Erythroblast (primary cell): ENCODE results near the gene WDR7.

Experiments
- GATA1 ChIP-seq: IDR thresholded peaks from 2 replicates; pipeline ENCODE4 v1.6.1; 2011; ENCODE audit warnings: low read depth, mild to moderate bottlenecking, control low read depth, low read length, moderate library complexity
- POLR2A ChIP-seq: IDR thresholded peaks from 2 replicates; pipeline ENCODE4 v1.6.1; 2011; ENCODE audit warnings: mild to moderate bottlenecking, low read length

DNA sequence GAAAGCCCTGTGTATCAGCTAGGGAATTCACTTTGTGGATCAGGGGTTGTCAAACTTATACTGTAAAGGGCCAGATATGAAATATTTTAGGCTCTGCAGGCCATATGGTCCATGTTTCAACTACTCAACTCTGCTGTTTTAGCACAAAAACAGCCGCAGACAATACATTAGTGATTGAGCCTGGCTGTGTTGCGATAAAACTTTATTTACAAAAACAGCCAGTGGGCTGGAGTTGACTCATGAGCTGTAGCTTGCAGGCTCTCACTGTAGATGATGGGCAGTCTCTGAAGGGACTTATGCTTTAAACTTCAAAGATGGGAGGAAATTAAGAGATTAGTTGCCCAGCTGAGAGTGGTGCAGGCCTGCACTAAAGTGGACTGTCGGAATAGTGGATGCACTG is 33.1 kb downstream of the WDR7 start:
- TF ChIP-seq POLR2A (no peak), GATA1 (no peak)
